Panc1 (cell line): ENCODE data around the gene HELB.
"Not testable (repeated sequence)": the region's sequence is repeated elsewhere in the genome, so short reads cannot be mapped to it uniquely, and the experiment has no call there.

ENCODE experiments used
- CTCF ChIP-seq: fragments of 450-650 bp; IDR thresholded peaks from 2 replicates; pipeline ENCODE4 v1.5.1; 2017; ENCODE audit warnings: mild to moderate bottlenecking
- POLR2AphosphoS5 ChIP-seq: IDR thresholded peaks from 2 replicates; pipeline ENCODE4 v1.6.1; 2012; ENCODE audit warnings: mild to moderate bottlenecking, low read depth, low read length, moderate library complexity
- REST ChIP-seq, 2 experiments: IDR thresholded peaks; 2 replicates each; pipeline ENCODE4 v1.6.1; 2011 to 2012; ENCODE audit warnings: low read depth in 2 of 2, control low read depth in 1 of 2, low read length in 1 of 2, mild to moderate bottlenecking in 1 of 2, moderate library complexity in 1 of 2; ENCODE audit not compliant: insufficient read depth in 1 of 2
- SIN3A ChIP-seq: IDR thresholded peaks from 2 replicates; pipeline ENCODE4 v1.6.1; 2012; ENCODE audit warnings: low read depth, mild to moderate bottlenecking, low read length, moderate library complexity, borderline replicate concordance; ENCODE audit not compliant: insufficient read depth
- TCF7L2 ChIP-seq: IDR thresholded peaks from 2 replicates; pipeline ENCODE4 v1.6.1; 2011; ENCODE audit warnings: mild to moderate bottlenecking, low read depth, low read length, inconsistent platforms

DNA sequence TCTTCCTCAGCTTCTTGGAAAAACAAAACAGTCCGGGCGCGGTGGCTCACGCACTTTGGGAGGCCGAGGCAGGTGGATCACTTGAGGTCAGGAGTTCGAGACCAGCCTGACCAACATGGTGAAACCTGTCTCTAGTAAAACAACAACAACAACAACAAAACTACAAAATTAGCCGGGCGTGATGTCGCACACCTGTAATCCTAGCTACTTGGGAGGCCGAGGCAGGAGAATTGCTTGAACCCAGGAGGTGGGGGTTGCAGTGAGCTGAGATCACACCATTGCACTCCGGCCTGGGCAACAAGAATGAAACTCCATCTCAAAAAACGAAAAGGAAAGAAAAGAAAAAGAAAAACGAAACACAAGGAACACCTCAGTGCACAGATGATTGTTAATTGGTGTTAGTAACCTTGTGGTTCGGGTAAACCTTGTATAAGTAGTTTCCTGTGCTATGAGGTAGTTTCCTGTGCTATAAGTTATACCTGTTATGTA, 1.1 kb downstream of the HELB start:
- TF ChIP-seq CTCF; REST (IDR thresholded peaks at IDR 0.05; ENCODE audit: insufficient read depth in 1 of 2, low read depth in 2 of 2, low read length in 1 of 2); TCF7L2; SIN3A; POLR2AphosphoS5: not testable (repeated sequence)
